Measurements from ENCODE around the gene ROR1.
A peak's percentile ranks its signal among the peaks of the same experiment; 100 is the strongest.

ROR1 gene

DNA sequence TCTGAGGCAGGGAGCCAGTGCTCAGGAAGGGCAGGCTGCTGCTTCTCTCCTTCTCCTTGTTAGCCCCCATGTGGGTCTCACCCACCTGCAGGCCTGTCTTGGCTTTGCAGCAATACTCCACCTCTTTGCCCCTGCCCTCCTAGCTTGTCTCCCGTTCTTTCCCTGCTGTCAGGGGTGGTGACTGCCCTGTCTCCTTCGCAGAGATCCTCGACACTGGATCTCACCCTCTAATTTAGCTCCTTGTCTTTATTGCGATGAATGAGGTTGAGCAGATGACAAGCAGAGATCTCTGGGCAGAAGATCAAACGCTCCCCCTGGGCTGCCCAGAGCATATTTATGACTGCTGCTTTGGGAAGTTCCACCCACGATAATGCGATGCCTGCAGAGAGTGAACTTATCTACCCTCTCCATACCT, 199.2 kb downstream of the ROR1 start:
- Histone ChIP-seq H4K8ac (ENCODE audit: low read length) (no peak overlapping the region), H2BK5ac (ENCODE audit: low read depth, low read length, poor library complexity, severe bottlenecking) (no peak overlapping the region), H3K23ac (ENCODE audit: low read length in 2 of 2) (no peak overlapping the region), H3K18ac (ENCODE audit: low read depth in 1 of 2, low read length in 2 of 2) (peak overlapping the region in 1 of 2 experiments; percentile 3), H3K9ac (ENCODE audit: low read length) (no peak overlapping the region), H3K79me1 (replicated peaks; ENCODE audit: low read length, poor library complexity, severe bottlenecking) (peaks cover 8% of the 10 kb centered on the region), H3K27me3 (ENCODE audit: control insufficient read depth in 1 of 2, insufficient read depth in 1 of 2, low read length in 2 of 2) (no peaks in the 10 kb centered on the region), H2AFZ (ENCODE audit: low read depth, low read length) (no peak overlapping the region), H3K4me2 (ENCODE audit: low read length, poor library complexity, severe bottlenecking) (no peak overlapping the region), H3K27ac (ENCODE audit: low read length, poor library complexity, severe bottlenecking) (no peak overlapping the region), H3K36me3 (ENCODE audit: control insufficient read depth in 1 of 2, insufficient read depth in 2 of 2, low read depth in 1 of 2, low read length in 2 of 2) (no peaks in the 10 kb centered on the region), H4K91ac (ENCODE audit: low read length) (no peak overlapping the region), H2BK12ac (ENCODE audit: low read length in 2 of 2) (peak overlapping the region in 1 of 2 experiments; percentile 34), H2AK5ac (ENCODE audit: low read length, severe bottlenecking) (no peak overlapping the region), H3K4me3 (ENCODE audit: insufficient read depth in 1 of 2, low read depth in 1 of 2, low read length in 2 of 2) (no peak overlapping the region), H3K14ac (ENCODE audit: low read length in 2 of 2) (peak overlapping the region in 1 of 2 experiments; percentile 23), H3K9me3 (ENCODE audit: control insufficient read depth, low read length) (no peaks in the 10 kb centered on the region), H2BK15ac (ENCODE audit: low read depth, poor library complexity, severe bottlenecking) (no peak overlapping the region), H2BK120ac (ENCODE audit: low read depth, low read length) (no peak overlapping the region), H3K4me1 (ENCODE audit: control insufficient read depth, insufficient read depth, low read depth, low read length) (peaks cover 10% of the 10 kb centered on the region), H3K4ac (ENCODE audit: low read depth in 1 of 2, low read length in 2 of 2) (no peak overlapping the region)
- 49% methylated on average over 5 of the region's 7 CpGs for WGBS
- DNase-seq: no peak

- H3K18ac ChIP-seq (ENCODE audit: low read depth in 1 of 2, low read length in 2 of 2): no peak overlapping the region
- no peak overlapping the region for H3K4me2 ChIP-seq (ENCODE audit: low read length, poor library complexity, severe bottlenecking)
Observed at GRCh38 chr1:63974966-63975365, 201.1 kb downstream of the ROR1 start.

GRCh38 chr1:63975481-63975880, 201.7 kb downstream of the ROR1 start:
- Histone ChIP-seq H2BK15ac (ENCODE audit: low read depth, poor library complexity, severe bottlenecking) (no peak overlapping the region), H4K8ac (ENCODE audit: low read length) (no peak overlapping the region), H3K4me2 (ENCODE audit: low read length, poor library complexity, severe bottlenecking) (no peak overlapping the region), H3K9ac (ENCODE audit: low read length) (no peak overlapping the region), H3K14ac (ENCODE audit: low read length in 2 of 2) (no peak overlapping the region), H3K36me3 (ENCODE audit: control insufficient read depth in 1 of 2, insufficient read depth in 2 of 2, low read depth in 1 of 2, low read length in 2 of 2) (no peaks in the 10 kb centered on the region), H3K27ac (ENCODE audit: low read length, poor library complexity, severe bottlenecking) (peak overlapping the region; percentile 83), H3K23ac (ENCODE audit: low read length in 2 of 2) (no peak overlapping the region), H3K4ac (ENCODE audit: low read depth in 1 of 2, low read length in 2 of 2) (no peak overlapping the region), H3K79me1 (replicated peaks; ENCODE audit: low read length, poor library complexity, severe bottlenecking) (peaks cover 9% of the 10 kb centered on the region), H2AK5ac (ENCODE audit: low read length, severe bottlenecking) (no peak overlapping the region), H2BK120ac (ENCODE audit: low read depth, low read length) (no peak overlapping the region), H2AFZ (ENCODE audit: low read depth, low read length) (no peak overlapping the region), H2BK12ac (ENCODE audit: low read length in 2 of 2) (no peak overlapping the region), H3K4me3 (ENCODE audit: insufficient read depth in 1 of 2, low read depth in 1 of 2, low read length in 2 of 2) (no peak overlapping the region), H3K27me3 (ENCODE audit: control insufficient read depth in 1 of 2, insufficient read depth in 1 of 2, low read length in 2 of 2) (no peaks in the 10 kb centered on the region), H3K9me3 (ENCODE audit: control insufficient read depth, low read length) (no peaks in the 10 kb centered on the region), H3K18ac (ENCODE audit: low read depth in 1 of 2, low read length in 2 of 2) (no peak overlapping the region), H4K91ac (ENCODE audit: low read length) (no peak overlapping the region), H3K4me1 (ENCODE audit: control insufficient read depth, insufficient read depth, low read depth, low read length) (peaks cover 4% of the 10 kb centered on the region), H2BK5ac (ENCODE audit: low read depth, low read length, poor library complexity, severe bottlenecking) (no peak overlapping the region)
- 89% methylated on average over 6 of the region's 7 CpGs for WGBS
- no peak for DNase-seq

More at GRCh38 chr1:63974966-63975365, 201.1 kb downstream of the ROR1 start:
- no peak overlapping the region for H3K4ac ChIP-seq (ENCODE audit: low read depth in 1 of 2, low read length in 2 of 2)
- no peak overlapping the region for H3K9ac ChIP-seq (ENCODE audit: low read length)
- no peak overlapping the region for H2AK5ac ChIP-seq (ENCODE audit: low read length, severe bottlenecking)
- no peak overlapping the region for H3K23ac ChIP-seq (ENCODE audit: low read length in 2 of 2)
- H2BK120ac ChIP-seq (ENCODE audit: low read depth, low read length): no peak overlapping the region
- H3K36me3 ChIP-seq (ENCODE audit: control insufficient read depth in 1 of 2, insufficient read depth in 2 of 2, low read depth in 1 of 2, low read length in 2 of 2): no peaks in the 10 kb centered on the region
- DNase-seq: no peak
- no peaks in the 10 kb centered on the region for H3K27me3 ChIP-seq (ENCODE audit: control insufficient read depth in 1 of 2, insufficient read depth in 1 of 2, low read length in 2 of 2)
- no peak overlapping the region for H4K8ac ChIP-seq (ENCODE audit: low read length)
- no peak overlapping the region for H3K14ac ChIP-seq (ENCODE audit: low read length in 2 of 2)
- H3K9me3 ChIP-seq (ENCODE audit: control insufficient read depth, low read length): no peaks in the 10 kb centered on the region
- no peak overlapping the region for H2BK15ac ChIP-seq (ENCODE audit: low read depth, poor library complexity, severe bottlenecking)
- no peak overlapping the region for H4K91ac ChIP-seq (ENCODE audit: low read length)
- no peak overlapping the region for H2BK12ac ChIP-seq (ENCODE audit: low read length in 2 of 2)
- H3K27ac ChIP-seq (ENCODE audit: low read length, poor library complexity, severe bottlenecking): no peak overlapping the region
- H2AFZ ChIP-seq (ENCODE audit: low read depth, low read length): no peak overlapping the region
- peaks cover 9% of the 10 kb centered on the region for H3K79me1 ChIP-seq (replicated peaks; ENCODE audit: low read length, poor library complexity, severe bottlenecking)
- H3K4me3 ChIP-seq (ENCODE audit: insufficient read depth in 1 of 2, low read depth in 1 of 2, low read length in 2 of 2): no peak overlapping the region
- peaks cover 4% of the 10 kb centered on the region for H3K4me1 ChIP-seq (ENCODE audit: control insufficient read depth, insufficient read depth, low read depth, low read length)
- H2BK5ac ChIP-seq (ENCODE audit: low read depth, low read length, poor library complexity, severe bottlenecking): no peak overlapping the region
- WGBS: 87% methylated on average over 5 of the region's 6 CpGs

DNA sequence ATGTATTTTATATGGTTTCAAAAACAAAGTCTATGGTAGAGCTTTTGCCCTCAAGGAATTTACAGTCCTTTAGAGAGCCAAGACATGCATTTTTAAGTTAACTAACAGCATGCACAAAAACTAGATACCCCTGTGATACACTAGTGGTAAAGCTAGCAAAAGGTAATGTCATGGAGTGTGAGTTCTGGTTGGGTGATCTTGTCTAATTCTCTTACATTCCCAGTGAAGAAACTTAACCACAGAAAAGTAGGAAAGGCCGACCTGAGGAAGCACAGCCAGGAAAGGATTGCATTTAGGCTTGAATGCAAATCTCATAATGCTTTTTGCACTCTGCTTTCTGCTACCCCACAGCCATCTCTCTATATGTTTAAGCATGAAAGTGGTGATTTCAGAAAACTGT, 202.2 kb downstream of the ROR1 start:
- Histone ChIP-seq H2BK15ac (ENCODE audit: low read depth, poor library complexity, severe bottlenecking) (no peak overlapping the region), H3K4ac (ENCODE audit: low read depth in 1 of 2, low read length in 2 of 2) (no peak overlapping the region), H3K4me1 (ENCODE audit: control insufficient read depth, insufficient read depth, low read depth, low read length) (peaks cover 5% of the 10 kb centered on the region), H3K9me3 (ENCODE audit: control insufficient read depth, low read length) (no peaks in the 10 kb centered on the region), H2BK12ac (ENCODE audit: low read length in 2 of 2) (no peak overlapping the region), H3K18ac (ENCODE audit: low read depth in 1 of 2, low read length in 2 of 2) (no peak overlapping the region), H4K8ac (ENCODE audit: low read length) (no peak overlapping the region), H4K91ac (ENCODE audit: low read length) (no peak overlapping the region), H3K9ac (ENCODE audit: low read length) (no peak overlapping the region), H3K79me1 (replicated peaks; ENCODE audit: low read length, poor library complexity, severe bottlenecking) (peaks cover 9% of the 10 kb centered on the region), H2AFZ (ENCODE audit: low read depth, low read length) (no peak overlapping the region), H3K23ac (ENCODE audit: low read length in 2 of 2) (no peak overlapping the region), H3K4me2 (ENCODE audit: low read length, poor library complexity, severe bottlenecking) (no peak overlapping the region), H2BK120ac (ENCODE audit: low read depth, low read length) (no peak overlapping the region), H3K27me3 (ENCODE audit: control insufficient read depth in 1 of 2, insufficient read depth in 1 of 2, low read length in 2 of 2) (no peaks in the 10 kb centered on the region), H2BK5ac (ENCODE audit: low read depth, low read length, poor library complexity, severe bottlenecking) (no peak overlapping the region), H3K14ac (ENCODE audit: low read length in 2 of 2) (no peak overlapping the region), H3K36me3 (ENCODE audit: control insufficient read depth in 1 of 2, insufficient read depth in 2 of 2, low read depth in 1 of 2, low read length in 2 of 2) (no peaks in the 10 kb centered on the region), H3K27ac (ENCODE audit: low read length, poor library complexity, severe bottlenecking) (peak overlapping the region; percentile 83), H3K4me3 (ENCODE audit: insufficient read depth in 1 of 2, low read depth in 1 of 2, low read length in 2 of 2) (no peak overlapping the region), H2AK5ac (ENCODE audit: low read length, severe bottlenecking) (no peak overlapping the region)
- 100% methylated on average over 1 of the region's 1 CpG for WGBS
- DNase-seq: no peak
